WTC11 (cell line): ENCODE measurements around the gene ATP2A1. TPM values are rescaled to one million over a fixed set of nuclear protein-coding genes. Genes with fewer than 3 reads are reported as not detected.

Source experiments
- ATAC-seq: fragments of 200-7000 bp; cut with Tn5 transposase; 2 replicates; pipeline ENCODE4 v1.10.0; 2021; ENCODE audit warnings: mild to moderate bottlenecking, moderate library complexity
- CTCF ChIA-PET: fragments of 300-600 bp; sonication (Branson Sonifier 250); formaldehyde crosslinking; loops from one replicate; lab custom pipeline; 2021; ENCODE audit warnings: antibody characterized with exemption; lab: Charles Lee
- POLR2A ChIA-PET: fragments of 350-600 bp; sonication (Branson Sonifier 250); formaldehyde crosslinking; loops from one replicate; lab custom pipeline; 2021; ENCODE audit warnings: antibody characterized with exemption; lab: Charles Lee
- DNase-seq: peaks from one replicate; pipeline ENCODE4 v3.0.0; 2021; ENCODE audit warnings: low spot score
- H3K27ac Mint-ChIP-seq: 2 replicates; pipeline ENCODE4 v1.8.0; 2021; ENCODE audit warnings: mixed read lengths
- H3K27me3 Mint-ChIP-seq: 2 replicates; pipeline ENCODE4 v1.8.0; 2021; ENCODE audit warnings: low read depth, mild to moderate bottlenecking, moderate library complexity, mixed read lengths
- H3K36me3 Mint-ChIP-seq: 2 replicates; pipeline ENCODE4 v1.8.0; 2021; ENCODE audit warnings: mixed read lengths
- H3K4me1 Mint-ChIP-seq: 2 replicates; pipeline ENCODE4 v1.8.0; 2022; ENCODE audit warnings: mixed read lengths
- H3K4me3 Mint-ChIP-seq: 2 replicates; pipeline ENCODE4 v1.8.0; 2021; ENCODE audit warnings: mild to moderate bottlenecking, moderate library complexity, mixed read lengths
- H3K9me3 Mint-ChIP-seq: 2 replicates; pipeline ENCODE4 v1.8.0; 2021; ENCODE audit warnings: mixed read lengths
- AFF4 ChIP-seq: sonication (generic); formaldehyde crosslinking; IDR thresholded peaks from 2 replicates; pipeline ENCODE4 v1.8.1; 2023; ENCODE audit warnings: mild to moderate bottlenecking, missing genetic modification reagents, borderline replicate concordance
- ATF3 ChIP-seq: sonication (generic); formaldehyde crosslinking; conservative IDR thresholded peaks from 2 replicates; pipeline ENCODE4 v1.8.1; 2022; ENCODE audit warnings: mild to moderate bottlenecking, missing genetic modification reagents
- CBFB ChIP-seq: sonication (generic); formaldehyde crosslinking; IDR thresholded peaks from 2 replicates; pipeline ENCODE4 v1.8.1; 2022; ENCODE audit warnings: mild to moderate bottlenecking, low read depth, missing genetic modification reagents
- ELF4 ChIP-seq: sonication (generic); formaldehyde crosslinking; IDR thresholded peaks from 2 replicates; pipeline ENCODE4 v1.8.1; 2022; ENCODE audit warnings: low read depth, mild to moderate bottlenecking, moderate library complexity, missing genetic modification reagents
- ERG ChIP-seq: fragments of 250-450 bp; sonication (Bioruptor Pico); IDR thresholded peaks from 2 replicates; pipeline ENCODE4 v1.8.0; 2021; ENCODE audit warnings: mild to moderate bottlenecking
- IRF2 ChIP-seq: sonication (generic); formaldehyde crosslinking; IDR thresholded peaks from 2 replicates; pipeline ENCODE4 v1.8.0; 2022; ENCODE audit warnings: low read depth, missing genetic modification reagents, borderline replicate concordance
- NR2C2 ChIP-seq: sonication (generic); formaldehyde crosslinking; IDR thresholded peaks from 2 replicates; pipeline ENCODE4 v1.8.0; 2022; ENCODE audit warnings: mild to moderate bottlenecking, missing genetic modification reagents
- NR3C1 ChIP-seq: sonication (generic); formaldehyde crosslinking; conservative IDR thresholded peaks from 2 replicates; pipeline ENCODE4 v1.8.1; 2023; ENCODE audit warnings: low read depth, mild to moderate bottlenecking, missing genetic modification reagents
- PRRX2 ChIP-seq: fragments of 250-450 bp; sonication (Bioruptor Pico); IDR thresholded peaks from 2 replicates; pipeline ENCODE4 v1.8.0; 2021; ENCODE audit warnings: mild to moderate bottlenecking
- SP1 ChIP-seq: sonication (generic); formaldehyde crosslinking; conservative IDR thresholded peaks from 2 replicates; pipeline ENCODE4 v1.8.1; 2022; ENCODE audit warnings: missing genetic modification reagents
- ZNF121 ChIP-seq: sonication (generic); formaldehyde crosslinking; IDR thresholded peaks from 2 replicates; pipeline ENCODE4 v1.8.0; 2023; ENCODE audit warnings: missing genetic modification reagents
- ZNF219 ChIP-seq: sonication (generic); formaldehyde crosslinking; IDR thresholded peaks from 2 replicates; pipeline ENCODE4 v1.8.0; 2023; ENCODE audit warnings: missing genetic modification reagents, mild to moderate bottlenecking, borderline replicate concordance
- ZNF281 ChIP-seq: sonication (generic); formaldehyde crosslinking; IDR thresholded peaks from 2 replicates; pipeline ENCODE4 v1.8.0; 2023; ENCODE audit warnings: mild to moderate bottlenecking, missing genetic modification reagents
- ZNF671 ChIP-seq: fragments of 250-450 bp; sonication (Bioruptor Pico); IDR thresholded peaks from 2 replicates; pipeline ENCODE4 v1.8.0; 2021; ENCODE audit warnings: mild to moderate bottlenecking
- total RNA-seq: library from RNA; stranded (reverse); gene quantifications from 3 replicates; pipeline ENCODE4 v1.2.3, GENCODE V29; 2021

ATP2A1 gene
- total RNA-seq, 1 experiment from 2014 or later: 6.4 TPM

GRCh38 chr16:28901862-28902261, 23.6 kb downstream of the ATP2A1 start (continued):
- no peak for TF ChIP-seq ERG (CRISPR knock-in tag)
- no peak for TF ChIP-seq ZNF281 (CRISPR knock-in tag)
- no peak for TF ChIP-seq ATF3 (CRISPR knock-in tag)
- TF ChIP-seq AFF4: no peak
- no peak for TF ChIP-seq PRRX2
- no peak for TF ChIP-seq ZNF219 (CRISPR knock-in tag)
- no peak for TF ChIP-seq ZNF671 (CRISPR knock-in tag)
- no peak for TF ChIP-seq SP1 (CRISPR knock-in tag)
- no peak for TF ChIP-seq CBFB (CRISPR knock-in tag)
- TF ChIP-seq ZNF121 (CRISPR knock-in tag): no peak

- Mint-ChIP-seq H3K27ac (no peak overlapping the region), H3K9me3 (no peaks in the 10 kb centered on the region), H3K27me3 (no peaks in the 10 kb centered on the region), H3K4me1 (no peaks in the 10 kb centered on the region), H3K36me3 (no peaks in the 10 kb centered on the region), H3K4me3 (no peak overlapping the region)
- CTCF ChIA-PET: no interaction called here
- ATAC-seq: no peak
- DNase-seq: no peak
- TF ChIP-seq NR3C1 (CRISPR knock-in tag) (no peak), ELF4 (CRISPR knock-in tag) (no peak), ERG (CRISPR knock-in tag) (no peak), ZNF281 (CRISPR knock-in tag) (no peak), NR2C2 (no peak), IRF2 (no peak)
- POLR2A ChIA-PET: interaction anchor here (0.5 kb wide), 1 partner anchor 12 kb away, joined by 3 read pairs; no protein-coding TSS in a partner anchor
Observed at GRCh38 chr16:28902909-28903308, 24.6 kb downstream of the ATP2A1 start.
